ENCODE measurements around the gene GALNT18. TPM values are rescaled to one million over a fixed set of nuclear protein-coding genes. Genes with fewer than 3 reads are reported as not detected.

Gene GALNT18
- polyA plus RNA-seq, 1 donor (not counting 4 experiments of a cell fraction or from before 2014, with no cell fraction given) = 27.2 TPM

DNA sequence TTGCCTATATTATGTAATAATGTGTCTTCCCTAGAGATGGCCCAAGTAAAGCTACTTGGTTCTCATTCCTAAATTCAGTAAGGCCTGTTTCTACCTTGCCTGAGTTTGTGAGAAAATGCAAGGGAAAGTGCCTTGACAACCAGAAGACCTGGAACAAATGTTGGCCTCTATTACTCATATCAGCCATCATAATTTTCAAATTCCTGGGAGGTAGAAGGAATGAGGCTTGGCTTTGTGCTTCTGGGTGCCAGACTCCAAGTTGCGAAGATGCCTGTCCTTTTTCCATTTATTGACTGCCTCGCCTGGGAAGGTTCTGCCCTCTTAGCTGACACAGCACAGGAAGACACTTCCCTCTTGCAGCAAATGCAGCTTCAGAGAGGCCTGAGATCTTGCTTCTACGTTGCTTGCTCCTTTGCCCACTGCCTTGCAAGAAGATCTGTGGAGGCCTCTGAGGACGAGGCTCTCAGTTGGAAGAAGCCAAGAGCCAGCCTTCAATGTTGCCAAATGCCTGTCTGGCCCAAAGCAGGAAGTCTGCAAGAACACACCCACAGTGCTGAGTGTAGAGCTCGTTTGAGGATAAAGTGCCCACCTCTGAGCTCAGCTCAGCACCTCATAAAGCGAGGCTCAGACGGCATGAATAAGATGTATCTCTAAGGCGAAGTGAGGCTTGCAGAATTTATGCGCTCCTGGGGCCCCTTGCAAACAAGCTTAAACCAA lies 120.1 kb downstream of the GALNT18 start:
- DNase-seq (ENCODE audit: low read depth, low spot score) (no peak), FAIRE-seq (no peak)
- peak overlapping the region; percentile 53 for H3K4me2 ChIP-seq (ENCODE audit: control insufficient read depth, extremely low read depth, insufficient read depth, low read depth, low read length)
- peak overlapping the region; percentile 31 for H3K27ac ChIP-seq (ENCODE audit: control insufficient read depth, insufficient read depth, low read length)
- dilution Hi-C loops (cut with MboI; ENCODE audit: extremely low pct_ligation_motif_present, low sequenced_read_pairs) = no loop called here
- H3K36me3 ChIP-seq (ENCODE audit: control insufficient read depth in 2 of 2, extremely low read depth in 1 of 2, insufficient read depth in 2 of 2, low read length in 2 of 2) = no peaks in the 10 kb centered on the region
- H4K20me1 ChIP-seq (ENCODE audit: control insufficient read depth, extremely low read depth, insufficient read depth, low read length) = no peaks in the 10 kb centered on the region
- no peak for TF ChIP-seq EZH2 (IDR thresholded peaks at IDR 0.05; ENCODE audit: low read length)
- TF ChIP-seq, protein P1, sequence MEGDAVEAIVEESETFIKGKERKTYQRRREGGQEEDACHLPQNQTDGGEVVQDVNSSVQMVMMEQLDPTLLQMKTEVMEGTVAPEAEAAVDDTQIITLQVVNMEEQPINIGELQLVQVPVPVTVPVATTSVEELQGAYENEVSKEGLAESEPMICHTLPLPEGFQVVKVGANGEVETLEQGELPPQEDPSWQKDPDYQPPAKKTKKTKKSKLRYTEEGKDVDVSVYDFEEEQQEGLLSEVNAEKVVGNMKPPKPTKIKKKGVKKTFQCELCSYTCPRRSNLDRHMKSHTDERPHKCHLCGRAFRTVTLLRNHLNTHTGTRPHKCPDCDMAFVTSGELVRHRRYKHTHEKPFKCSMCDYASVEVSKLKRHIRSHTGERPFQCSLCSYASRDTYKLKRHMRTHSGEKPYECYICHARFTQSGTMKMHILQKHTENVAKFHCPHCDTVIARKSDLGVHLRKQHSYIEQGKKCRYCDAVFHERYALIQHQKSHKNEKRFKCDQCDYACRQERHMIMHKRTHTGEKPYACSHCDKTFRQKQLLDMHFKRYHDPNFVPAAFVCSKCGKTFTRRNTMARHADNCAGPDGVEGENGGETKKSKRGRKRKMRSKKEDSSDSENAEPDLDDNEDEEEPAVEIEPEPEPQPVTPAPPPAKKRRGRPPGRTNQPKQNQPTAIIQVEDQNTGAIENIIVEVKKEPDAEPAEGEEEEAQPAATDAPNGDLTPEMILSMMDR (optimal IDR thresholded peaks at IDR 0.05 in 1 of 3, IDR thresholded peaks at IDR 0.05 in 1 of 3, conservative IDR thresholded peaks at IDR 0.05 in 1 of 3; ENCODE audit: extremely low read depth in 1 of 3, insufficient read depth in 2 of 3, low read length in 3 of 3) = no peak
- no peaks in the 10 kb centered on the region for H3K9me1 ChIP-seq (ENCODE audit: control insufficient read depth, extremely low read depth, insufficient read depth, low read length)
- peak overlapping the region; percentile 7 for H2AFZ ChIP-seq (ENCODE audit: control insufficient read depth, low read length)
- H3K9ac ChIP-seq (ENCODE audit: control insufficient read depth, extremely low read depth, insufficient read depth, low read length) = peak overlapping the region; percentile 11
- peaks cover 30% of the 10 kb centered on the region for H3K79me2 ChIP-seq (ENCODE audit: control insufficient read depth, insufficient read depth, low read length)
- H3K4me3 ChIP-seq (ENCODE audit: control insufficient read depth in 2 of 3, extremely low read depth in 1 of 3, insufficient read depth in 2 of 3, low read depth in 1 of 3, low read length in 3 of 3) = peak overlapping the region in 1 of 3 experiments; percentile 12
- H3K4me1 ChIP-seq (ENCODE audit: control insufficient read depth, extremely low read depth, insufficient read depth, low read length) = peaks cover 33% of the 10 kb centered on the region
- H3K9me3 ChIP-seq (ENCODE audit: control insufficient read depth, low read depth, low read length) = no peaks in the 10 kb centered on the region
- no peaks in the 10 kb centered on the region for H3K27me3 ChIP-seq (ENCODE audit: control insufficient read depth, extremely low read depth, insufficient read depth, low read length)

DNA sequence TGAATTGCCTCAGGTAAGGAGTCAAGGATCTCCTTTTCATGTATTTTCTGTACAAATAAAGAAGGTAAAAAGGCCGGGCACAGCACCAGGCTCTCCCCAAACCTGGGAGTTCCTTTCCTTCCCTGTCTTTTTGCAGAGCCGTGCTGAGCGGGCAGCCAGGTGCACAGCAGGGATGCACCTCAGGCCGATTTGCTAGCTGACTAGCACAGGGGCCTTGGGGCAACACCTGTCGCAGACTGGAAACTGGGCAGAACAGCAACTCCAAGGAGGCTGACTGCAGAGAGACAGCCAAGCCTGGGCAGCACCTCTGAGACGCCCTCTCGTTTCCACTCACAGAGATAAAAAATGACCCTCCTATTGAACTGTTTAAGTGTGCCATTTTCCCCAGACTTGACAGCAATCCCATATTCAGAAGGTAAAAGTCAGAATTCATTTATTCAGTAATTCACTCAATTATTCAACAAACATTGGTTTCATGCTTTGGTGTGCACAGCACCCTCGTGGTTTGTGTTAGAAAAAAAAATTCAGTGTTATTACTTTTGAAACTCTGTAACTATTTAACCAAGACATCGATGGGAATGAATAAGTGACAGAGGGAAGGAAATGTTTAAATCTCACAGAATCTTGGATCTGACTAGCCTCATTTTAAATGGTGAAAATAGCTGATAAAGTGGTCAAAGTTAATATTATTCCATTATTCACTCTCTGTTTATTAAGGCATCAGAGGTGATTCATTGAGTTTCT lies 120.9 kb downstream of the GALNT18 start:
- H3K36me3 ChIP-seq (ENCODE audit: control insufficient read depth in 2 of 2, extremely low read depth in 1 of 2, insufficient read depth in 2 of 2, low read length in 2 of 2) = no peaks in the 10 kb centered on the region
- H3K4me2 ChIP-seq (ENCODE audit: control insufficient read depth, extremely low read depth, insufficient read depth, low read depth, low read length) = no peak overlapping the region
- DNase-seq (ENCODE audit: low read depth, low spot score) (no peak), FAIRE-seq (no peak)
- H3K79me2 ChIP-seq (ENCODE audit: control insufficient read depth, insufficient read depth, low read length) = peaks cover 27% of the 10 kb centered on the region
- H3K27ac ChIP-seq (ENCODE audit: control insufficient read depth, insufficient read depth, low read length) = no peak overlapping the region
- H4K20me1 ChIP-seq (ENCODE audit: control insufficient read depth, extremely low read depth, insufficient read depth, low read length) = no peaks in the 10 kb centered on the region
- no peaks in the 10 kb centered on the region for H3K9me1 ChIP-seq (ENCODE audit: control insufficient read depth, extremely low read depth, insufficient read depth, low read length)
- H3K27me3 ChIP-seq (ENCODE audit: control insufficient read depth, extremely low read depth, insufficient read depth, low read length) = no peaks in the 10 kb centered on the region
- dilution Hi-C loops (cut with MboI; ENCODE audit: extremely low pct_ligation_motif_present, low sequenced_read_pairs) = no loop called here
- TF ChIP-seq, protein P1 (optimal IDR thresholded peaks at IDR 0.05 in 1 of 3, IDR thresholded peaks at IDR 0.05 in 1 of 3, conservative IDR thresholded peaks at IDR 0.05 in 1 of 3; ENCODE audit: extremely low read depth in 1 of 3, insufficient read depth in 2 of 3, low read length in 3 of 3) = no peak
- no peak for TF ChIP-seq EZH2 (IDR thresholded peaks at IDR 0.05; ENCODE audit: low read length)
- H3K9me3 ChIP-seq (ENCODE audit: control insufficient read depth, low read depth, low read length) = no peaks in the 10 kb centered on the region
- H3K4me1 ChIP-seq (ENCODE audit: control insufficient read depth, extremely low read depth, insufficient read depth, low read length) = peaks cover 33% of the 10 kb centered on the region
- no peak overlapping the region for H3K4me3 ChIP-seq (ENCODE audit: control insufficient read depth in 2 of 3, extremely low read depth in 1 of 3, insufficient read depth in 2 of 3, low read depth in 1 of 3, low read length in 3 of 3)
- H3K9ac ChIP-seq (ENCODE audit: control insufficient read depth, extremely low read depth, insufficient read depth, low read length) = no peak overlapping the region
- H2AFZ ChIP-seq (ENCODE audit: control insufficient read depth, low read length) = no peak overlapping the region

Data from keratinocyte (primary cell).